Endothelial cell of umbilical vein (primary cell): ENCODE measurements around the gene CHST3. TPM values are rescaled to one million over a fixed set of nuclear protein-coding genes. Genes with fewer than 3 reads are reported as not detected.

Experiments
- BruUV-seq: library from RNA; stranded (reverse); fragments of 400-500 nt; replicated peaks from 2 replicates; lab custom pipeline; 2021; lab: Mats Ljungman, UMichigan
- CTCF ChIA-PET: fragments of 300-600, 350-600 bp; sonication (Branson Sonifier 250); formaldehyde crosslinking; loops from one replicate; lab custom pipeline; 2021; ENCODE audit warnings: antibody characterized with exemption, inconsistent platforms; lab: Charles Lee
- POLR2A ChIA-PET: fragments of 300-600, 350-600 bp; sonication (Branson Sonifier 250); formaldehyde crosslinking; loops from one replicate; lab custom pipeline; 2021; ENCODE audit warnings: antibody characterized with exemption, inconsistent platforms; lab: Charles Lee
- DNase-seq: peaks from one replicate; pipeline ENCODE4 v3.0.0-alpha.2; 2011; ENCODE audit warnings: low read depth, low spot score
- FAIRE-seq: peaks from 2 replicates; lab custom pipeline; 2011; peaks lifted over from hg19 to GRCh38; lab: Jason Lieb, UNC
- H2AFZ ChIP-seq: 2 replicates; pipeline ENCODE4 v1.6.0; 2012; ENCODE audit warnings: low read depth, low read length, control low read depth, inconsistent platforms
- H3K27ac ChIP-seq: 2 replicates; pipeline ENCODE4 v1.5.1; 2011; ENCODE audit warnings: low read depth, mild to moderate bottlenecking, control low read depth, low read length, moderate library complexity; ENCODE audit not compliant: insufficient read depth
- H3K27me3 ChIP-seq, 2 experiments: 2 replicates each; pipeline versions ENCODE4 v1.6.0 to v1.6.1; 2011; ENCODE audit warnings: low read length in 2 of 2, mixed read lengths in 1 of 2; ENCODE audit not compliant: control insufficient read depth in 2 of 2, insufficient read depth in 2 of 2
- H3K36me3 ChIP-seq, 2 experiments: 2 replicates in 1 of 2; 3 replicates in 1 of 2; pipeline ENCODE4 v1.5.1; 2011; ENCODE audit warnings: low read length in 2 of 2, mild to moderate bottlenecking in 1 of 2, moderate library complexity in 1 of 2; ENCODE audit not compliant: control insufficient read depth in 2 of 2, insufficient read depth in 2 of 2; ENCODE audit errors: extremely low read depth in 1 of 2
- H3K4me1 ChIP-seq: 3 replicates; pipeline ENCODE4 v1.5.1; 2011; ENCODE audit warnings: mild to moderate bottlenecking, low read length; ENCODE audit not compliant: control insufficient read depth, insufficient read depth; ENCODE audit errors: extremely low read depth
- H3K4me2 ChIP-seq: 2 replicates; pipeline ENCODE4 v1.6.1; 2011; ENCODE audit warnings: low read length, control low read depth, mixed read lengths; ENCODE audit not compliant: insufficient read depth
- H3K4me3 ChIP-seq, 3 experiments: fragments of 200-600 bp in 1 of 3; sonication (generic), shearing (Covaris generic) in 1 of 3; replicated peaks in 1 of 3; 2 replicates each; pipeline ENCODE4 v1.5.1; 2011 to 2016; ENCODE audit warnings: control low read depth in 3 of 3, low read length in 3 of 3, mild to moderate bottlenecking in 2 of 3, inconsistent platforms in 1 of 3, low read depth in 1 of 3, moderate library complexity in 1 of 3; ENCODE audit not compliant: insufficient read depth in 1 of 3
- H3K79me2 ChIP-seq: 2 replicates; pipeline ENCODE4 v1.6.0; 2012; ENCODE audit warnings: low read length, inconsistent platforms; ENCODE audit not compliant: control insufficient read depth, insufficient read depth
- H3K9ac ChIP-seq: replicated peaks from 2 replicates; pipeline ENCODE3; 2011; ENCODE audit warnings: low read length, control low read depth; ENCODE audit not compliant: insufficient read depth; ENCODE audit errors: extremely low read depth
- H3K9me1 ChIP-seq: replicated peaks from 3 replicates; pipeline ENCODE4 v1.6.0; 2011; ENCODE audit warnings: mild to moderate bottlenecking, low read length; ENCODE audit not compliant: control insufficient read depth, insufficient read depth; ENCODE audit errors: extremely low read depth
- H3K9me3 ChIP-seq: replicated peaks from 2 replicates; pipeline ENCODE4 v1.5.1; 2012; ENCODE audit warnings: low read length, inconsistent platforms; ENCODE audit not compliant: control insufficient read depth, insufficient read depth
- H4K20me1 ChIP-seq: replicated peaks from 2 replicates; pipeline ENCODE3; 2011; ENCODE audit warnings: mild to moderate bottlenecking, low read length; ENCODE audit not compliant: control insufficient read depth, insufficient read depth; ENCODE audit errors: extremely low read depth
- CTCF ChIP-seq, 2 donors: IDR thresholded peaks; 1 replicate in 1 of 2; 2 replicates in 1 of 2; pipeline ENCODE4 v1.5.1; 2011; ENCODE audit warnings: low read length in 2 of 2, mild to moderate bottlenecking in 2 of 2, moderate library complexity in 2 of 2, control low read depth in 1 of 2, inconsistent platforms in 1 of 2, low read depth in 1 of 2; ENCODE audit not compliant: insufficient read depth in 1 of 2; ENCODE audit errors: extremely low read depth in 1 of 2
- EZH2 ChIP-seq: IDR thresholded peaks from 2 replicates; pipeline ENCODE4 v1.6.1; 2012; ENCODE audit warnings: borderline replicate concordance, low read depth, mild to moderate bottlenecking, moderate library complexity, low read length, inconsistent platforms; ENCODE audit not compliant: severe bottlenecking
- FOS ChIP-seq: IDR thresholded peaks from 2 replicates; pipeline ENCODE4 v1.6.1; 2011; ENCODE audit warnings: mild to moderate bottlenecking, low read length, moderate library complexity, borderline replicate concordance; ENCODE audit not compliant: insufficient read depth
- GATA2 ChIP-seq: IDR thresholded peaks from 2 replicates; pipeline ENCODE4 v1.7.0; 2011; ENCODE audit warnings: low read depth, mild to moderate bottlenecking, moderate library complexity, mixed read lengths, low read length; ENCODE audit not compliant: insufficient read length, insufficient read depth
- JUN ChIP-seq: IDR thresholded peaks from 2 replicates; pipeline ENCODE4 v1.6.1; 2011; ENCODE audit warnings: borderline replicate concordance, low read depth; ENCODE audit not compliant: insufficient read length, insufficient read depth
- MYC ChIP-seq: IDR thresholded peaks from one replicate; pipeline ENCODE4 v1.6.1; 2011; ENCODE audit warnings: mild to moderate bottlenecking, low read depth, low read length
- POLR2A ChIP-seq: IDR thresholded peaks from 2 replicates; pipeline ENCODE4 v1.6.1; 2012; ENCODE audit warnings: low read depth, mild to moderate bottlenecking, control low read depth, low read length
- POLR2AphosphoS5 ChIP-seq: IDR thresholded peaks from 2 replicates; pipeline ENCODE4 v1.6.1; 2012; ENCODE audit warnings: low read depth, mild to moderate bottlenecking, control low read depth, low read length, moderate library complexity; ENCODE audit not compliant: insufficient read depth
- dilution Hi-C: fragments of 300-500 bp; cut with MboI; formaldehyde crosslinking; loops from one replicate; pipeline ENCODE4 v1.15.0; 2019; ENCODE audit warnings: low sequenced_read_pairs; ENCODE audit not compliant: extremely low pct_ligation_motif_present
- intact Hi-C: fragments of 100-400 bp; cut with micrococcal nuclease; formaldehyde crosslinking; loops from one replicate; pipeline ENCODE4 v1.10.0; 2022
- polyA plus RNA-seq, 4 experiments: library from polyadenylated mRNA; depleted of rRNA in 3 of 4; stranded (reverse) in 3 of 4; unstranded in 1 of 4; fragments of >200 nt; gene quantifications; 2 replicates each; pipeline versions ENCODE4 v1.2.1 to v1.2.3, GENCODE V29; 2011 to 2012; ENCODE audit warnings: missing spikeins in 1 of 4
- total RNA-seq: library from RNA; stranded (reverse); gene quantifications from 2 replicates; pipeline ENCODE4 v1.2.3, GENCODE V29; 2021
- TF ChIP-seq, protein P1 (sequence below): IDR thresholded peaks from 2 replicates; pipeline ENCODE4 v1.6.1; 2011; ENCODE audit not compliant: insufficient read depth, insufficient read length

CHST3 gene
- total and polyA plus RNA-seq, 2 donors (not counting 3 experiments of a cell fraction or from before 2014, with no cell fraction given) = 5.5 to 11.5 TPM

GRCh38 chr10:71962901-71963300, 1.3 kb upstream of the CHST3 start:
- TF ChIP-seq GATA2 (no peak), POLR2A (no peak), FOS (no peak)
- no TSS peak for BruUV-seq
- dilution Hi-C loops = no loop called here
- POLR2A ChIA-PET = no interaction called here
- H2AFZ ChIP-seq = no peak overlapping the region
- H4K20me1 ChIP-seq = no peaks in the 10 kb centered on the region
- H3K4me3 ChIP-seq = no peak overlapping the region
- intact Hi-C loops = no loop called here
- H3K4me2 ChIP-seq = no peak overlapping the region
- no peaks in the 10 kb centered on the region for H3K9me3 ChIP-seq
- no peak overlapping the region for H3K27ac ChIP-seq
- no peak for DNase-seq
- no peaks in the 10 kb centered on the region for H3K27me3 ChIP-seq
- CTCF ChIA-PET = interaction anchor here (0.9 to 3.0 kb wide), 4 partner anchors 15 to 86 kb away, joined by 3 to 17 read pairs (median 14); no protein-coding TSS in a partner anchor
- peaks cover 22% of the 10 kb centered on the region for H3K79me2 ChIP-seq
- H3K4me1 ChIP-seq = peaks cover 18% of the 10 kb centered on the region
- no peak overlapping the region for H3K9ac ChIP-seq
- H3K9me1 ChIP-seq = no peaks in the 10 kb centered on the region
- no peaks in the 10 kb centered on the region for H3K36me3 ChIP-seq
- FAIRE-seq = no peak

DNA sequence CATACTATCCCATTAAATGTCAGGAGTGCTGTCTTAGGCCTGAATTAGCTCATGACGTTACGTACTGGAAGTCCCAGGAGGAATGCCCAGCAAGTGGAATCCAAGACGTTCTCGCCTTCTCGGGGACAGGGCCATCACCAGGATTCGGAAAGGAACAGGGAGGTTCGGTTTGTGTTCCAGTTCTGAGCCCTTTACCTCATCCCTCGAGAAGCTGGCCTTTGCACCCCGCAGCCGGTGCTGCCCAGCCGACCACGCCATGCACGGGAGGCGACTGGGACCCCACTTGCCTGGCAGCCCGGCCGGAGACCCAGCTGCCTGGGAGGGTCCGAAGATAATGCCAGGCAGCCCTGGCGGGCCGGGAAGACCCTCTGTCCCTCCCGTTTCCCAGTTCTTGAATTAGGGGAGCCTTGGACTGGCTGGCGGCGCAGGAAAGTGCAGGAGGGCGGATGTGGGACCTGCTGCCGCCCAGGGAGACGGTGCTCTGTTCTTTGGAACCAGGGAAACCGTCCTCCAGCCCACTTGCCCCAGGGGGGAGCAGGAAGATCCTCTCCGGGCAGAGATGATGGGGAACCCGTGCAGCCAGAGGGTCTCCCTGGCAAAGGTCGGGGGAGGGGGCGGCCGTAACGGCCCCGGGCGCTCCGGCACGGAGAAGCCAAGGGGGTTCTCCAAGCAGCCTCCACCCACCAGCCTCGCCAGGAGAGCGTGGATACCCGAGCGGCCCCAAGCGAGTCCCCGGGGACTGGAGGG, 671 bp upstream of the CHST3 start:
- POLR2A ChIA-PET = no interaction called here

More for the DNA sequence above, 671 bp upstream of the CHST3 start:
- peaks cover 24% of the 10 kb centered on the region for H3K79me2 ChIP-seq
- CTCF ChIA-PET = interaction anchor here (0.8 to 3.0 kb wide), 8 partner anchors 8 to 377 kb away, joined by 3 to 17 read pairs (median 4); no protein-coding TSS in a partner anchor
- TF ChIP-seq EZH2 (no peak), CTCF (IDR thresholded peaks at IDR 0.05; ENCODE audit: extremely low read depth in 1 of 2, insufficient read depth in 1 of 2, low read depth in 1 of 2, low read length in 2 of 2) (no peak), POLR2AphosphoS5 (no peak), JUN (no peak), GATA2 (no peak), POLR2A (no peak), FOS (no peak), MYC (no peak)
- TF ChIP-seq, protein P1, sequence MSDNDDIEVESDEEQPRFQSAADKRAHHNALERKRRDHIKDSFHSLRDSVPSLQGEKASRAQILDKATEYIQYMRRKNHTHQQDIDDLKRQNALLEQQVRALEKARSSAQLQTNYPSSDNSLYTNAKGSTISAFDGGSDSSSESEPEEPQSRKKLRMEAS = no peak
- intact Hi-C loops (no loop called here), dilution Hi-C loops (no loop called here)
- H3K4me2 ChIP-seq = peak overlapping the region; percentile 76
- H3K9me1 ChIP-seq = no peaks in the 10 kb centered on the region
- BruUV-seq = no TSS peak
- DNase-seq = no peak
- FAIRE-seq = no peak
- peak overlapping the region; percentile 60 for H3K27ac ChIP-seq
- H4K20me1 ChIP-seq = no peaks in the 10 kb centered on the region
- no peaks in the 10 kb centered on the region for H3K27me3 ChIP-seq
- no peaks in the 10 kb centered on the region for H3K36me3 ChIP-seq
- peak overlapping the region; percentile 63 for H2AFZ ChIP-seq
- H3K9ac ChIP-seq = peak overlapping the region; percentile 79
- H3K4me1 ChIP-seq = peaks cover 18% of the 10 kb centered on the region
- H3K4me3 ChIP-seq = peak overlapping the region; percentile 21 to 57 (median 55)
- H3K9me3 ChIP-seq = no peaks in the 10 kb centered on the region
